ENCODE results near the gene MYO1G. TPM values are rescaled to one million over a fixed set of nuclear protein-coding genes. Genes with fewer than 3 reads are reported as not detected.

MYO1G gene
- total RNA-seq, 1 experiment from 2014 or later, result 0.41 TPM

DNA sequence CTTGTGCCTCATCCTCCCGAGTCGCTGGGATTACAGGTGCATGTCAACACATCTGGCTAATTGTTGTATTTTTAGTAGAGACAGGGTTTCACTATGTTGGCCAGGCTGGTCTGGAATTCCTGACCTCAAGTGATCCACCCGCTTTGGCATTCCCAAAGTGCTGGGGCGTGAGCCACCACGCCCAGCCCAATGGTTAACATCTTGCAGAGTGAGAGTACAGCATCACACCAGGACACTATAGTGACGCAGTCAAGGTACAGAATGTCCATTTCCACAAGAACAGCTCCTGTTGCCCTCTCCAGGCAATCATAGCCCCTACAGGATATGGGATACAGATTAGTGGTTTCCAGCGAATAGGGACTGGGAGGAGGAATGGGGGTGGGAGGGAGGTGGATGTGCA, 34.0 kb downstream of the MYO1G start:
- intact Hi-C loops (cut with micrococcal nuclease; ENCODE audit: unreplicated experiment), result no loop called here
- no peaks in the 10 kb centered on the region for H3K9me3 ChIP-seq (ENCODE audit: control insufficient read depth, insufficient read depth, low read depth, low read length)
- H3K27me3 ChIP-seq (ENCODE audit: control insufficient read depth, insufficient read depth, low read length), result no peaks in the 10 kb centered on the region; the same call in 1 of the 2 replicates
- TF ChIP-seq TCF7L2 (IDR thresholded peaks at IDR 0.05; ENCODE audit: low read depth, low read length), result no peak
- no peak for TF ChIP-seq CTCF (IDR thresholded peaks at IDR 0.05)
- TF ChIP-seq SIN3A (IDR thresholded peaks at IDR 0.05; ENCODE audit: borderline replicate concordance, insufficient read depth, low read depth, low read length), result no peak
- TF ChIP-seq, protein P1, sequence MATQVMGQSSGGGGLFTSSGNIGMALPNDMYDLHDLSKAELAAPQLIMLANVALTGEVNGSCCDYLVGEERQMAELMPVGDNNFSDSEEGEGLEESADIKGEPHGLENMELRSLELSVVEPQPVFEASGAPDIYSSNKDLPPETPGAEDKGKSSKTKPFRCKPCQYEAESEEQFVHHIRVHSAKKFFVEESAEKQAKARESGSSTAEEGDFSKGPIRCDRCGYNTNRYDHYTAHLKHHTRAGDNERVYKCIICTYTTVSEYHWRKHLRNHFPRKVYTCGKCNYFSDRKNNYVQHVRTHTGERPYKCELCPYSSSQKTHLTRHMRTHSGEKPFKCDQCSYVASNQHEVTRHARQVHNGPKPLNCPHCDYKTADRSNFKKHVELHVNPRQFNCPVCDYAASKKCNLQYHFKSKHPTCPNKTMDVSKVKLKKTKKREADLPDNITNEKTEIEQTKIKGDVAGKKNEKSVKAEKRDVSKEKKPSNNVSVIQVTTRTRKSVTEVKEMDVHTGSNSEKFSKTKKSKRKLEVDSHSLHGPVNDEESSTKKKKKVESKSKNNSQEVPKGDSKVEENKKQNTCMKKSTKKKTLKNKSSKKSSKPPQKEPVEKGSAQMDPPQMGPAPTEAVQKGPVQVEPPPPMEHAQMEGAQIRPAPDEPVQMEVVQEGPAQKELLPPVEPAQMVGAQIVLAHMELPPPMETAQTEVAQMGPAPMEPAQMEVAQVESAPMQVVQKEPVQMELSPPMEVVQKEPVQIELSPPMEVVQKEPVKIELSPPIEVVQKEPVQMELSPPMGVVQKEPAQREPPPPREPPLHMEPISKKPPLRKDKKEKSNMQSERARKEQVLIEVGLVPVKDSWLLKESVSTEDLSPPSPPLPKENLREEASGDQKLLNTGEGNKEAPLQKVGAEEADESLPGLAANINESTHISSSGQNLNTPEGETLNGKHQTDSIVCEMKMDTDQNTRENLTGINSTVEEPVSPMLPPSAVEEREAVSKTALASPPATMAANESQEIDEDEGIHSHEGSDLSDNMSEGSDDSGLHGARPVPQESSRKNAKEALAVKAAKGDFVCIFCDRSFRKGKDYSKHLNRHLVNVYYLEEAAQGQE (IDR thresholded peaks at IDR 0.05; ENCODE audit: insufficient read depth in 1 of 2, low read depth in 2 of 2, low read length in 1 of 2), result no peak
- no peak for TF ChIP-seq POLR2AphosphoS5 (IDR thresholded peaks at IDR 0.05; ENCODE audit: low read depth, low read length)
- ATAC-seq (no peak), DNase-seq (ENCODE audit: low read depth, low spot score) (no peak)
- H3K36me3 ChIP-seq (ENCODE audit: control insufficient read depth, insufficient read depth, low read length), result no peaks in the 10 kb centered on the region
- POLR2A ChIA-PET, result no interaction called here
- in situ Hi-C loops (cut with HindIII; ENCODE audit: low pct_unique_long_range_greater_than_20kb, low sequenced_read_pairs), result no loop called here
- no peaks in the 10 kb centered on the region for H3K4me1 ChIP-seq (ENCODE audit: control insufficient read depth, insufficient read depth, low read length)
- no peak overlapping the region for H3K4me3 ChIP-seq (ENCODE audit: low read depth in 2 of 2, low read length in 2 of 2)
- CTCF ChIA-PET, result no interaction called here
- H3K27ac ChIP-seq (ENCODE audit: low read length), result no peak overlapping the region
- BruUV-seq (replicated peaks), result no TSS peak

GRCh38 chr7:44943631-44944030, 35.2 kb downstream of the MYO1G start:
- ChIA-PET POLR2A (no interaction called here), CTCF (no interaction called here)
- Histone ChIP-seq H3K4me3 (ENCODE audit: low read depth in 2 of 2, low read length in 2 of 2) (no peak overlapping the region), H3K4me1 (ENCODE audit: control insufficient read depth, insufficient read depth, low read length) (no peaks in the 10 kb centered on the region), H3K36me3 (ENCODE audit: control insufficient read depth, insufficient read depth, low read length) (no peaks in the 10 kb centered on the region), H3K9me3 (ENCODE audit: control insufficient read depth, insufficient read depth, low read depth, low read length) (no peaks in the 10 kb centered on the region), H3K27me3 (ENCODE audit: control insufficient read depth, insufficient read depth, low read length) (no peaks in the 10 kb centered on the region; the same call in 1 of the 2 replicates), H3K27ac (ENCODE audit: low read length) (no peak overlapping the region)
- BruUV-seq (replicated peaks), result no TSS peak
- in situ Hi-C loops (cut with HindIII; ENCODE audit: low pct_unique_long_range_greater_than_20kb, low sequenced_read_pairs), result no loop called here
- ATAC-seq (no peak), DNase-seq (ENCODE audit: low read depth, low spot score) (no peak)
- intact Hi-C loops (cut with micrococcal nuclease; ENCODE audit: unreplicated experiment), result no loop called here
- no peak for TF ChIP-seq TCF7L2 (IDR thresholded peaks at IDR 0.05; ENCODE audit: low read depth, low read length)
- no peak for TF ChIP-seq POLR2AphosphoS5 (IDR thresholded peaks at IDR 0.05; ENCODE audit: low read depth, low read length)
- TF ChIP-seq SIN3A (IDR thresholded peaks at IDR 0.05; ENCODE audit: borderline replicate concordance, insufficient read depth, low read depth, low read length), result no peak
- TF ChIP-seq CTCF (IDR thresholded peaks at IDR 0.05), result no peak
- TF ChIP-seq, protein P1 (IDR thresholded peaks at IDR 0.05; ENCODE audit: insufficient read depth in 1 of 2, low read depth in 2 of 2, low read length in 1 of 2), result no peak
